NOMO-1 treated with DMSO at 0.1 percent for 48 hours (cell line): ENCODE data around the gene TNFSF4.

Source experiments
- DNase-seq: peaks from one replicate; lab custom pipeline; 2025; ENCODE audit not compliant: unreplicated experiment; lab: John Stamatoyannopoulos, UW

The TNFSF4 gene

GRCh38 chr1:173212952-173213491 is 5.9 kb upstream of the TNFSF4 start:
- DNase-seq: no peak

- DNase-seq: no peak
These were observed 3.6 kb upstream of the TNFSF4 start for GRCh38 chr1:173210716-173211231.

- no peak for DNase-seq
These were observed 3.2 kb upstream of the TNFSF4 start for GRCh38 chr1:173210283-173210682.

- DNase-seq: no peak
These were observed 1.7 kb upstream of the TNFSF4 start for GRCh38 chr1:173208868-173209267.

- DNase-seq: no peak
These were observed 1.0 kb upstream of the TNFSF4 start for GRCh38 chr1:173208146-173208545.

GRCh38 chr1:173205146-173206051 is 1.7 kb downstream of the TNFSF4 start:
- peak; percentile 13 for DNase-seq

- no peak for DNase-seq
These were observed 2.4 kb downstream of the TNFSF4 start for GRCh38 chr1:173204693-173205092.

GRCh38 chr1:173202424-173203145 is 4.5 kb downstream of the TNFSF4 start:
- DNase-seq: peak; percentile 30

- peak; percentile 30 for DNase-seq
These were observed 5.2 kb downstream of the TNFSF4 start for GRCh38 chr1:173201969-173202368.

- DNase-seq: no peak
These were observed 11.5 kb downstream of the TNFSF4 start for GRCh38 chr1:173195596-173196088.

GRCh38 chr1:173193639-173194038 is 13.5 kb downstream of the TNFSF4 start:
- DNase-seq: peak; percentile 45

GRCh38 chr1:173191011-173191705 is 16.0 kb downstream of the TNFSF4 start:
- no peak for DNase-seq

GRCh38 chr1:173190101-173190936 is 16.8 kb downstream of the TNFSF4 start:
- DNase-seq: peak; percentile 17

- no peak for DNase-seq
These were observed 19.4 kb downstream of the TNFSF4 start for GRCh38 chr1:173187671-173188237.

GRCh38 chr1:173181791-173182190 is 25.3 kb downstream of the TNFSF4 start:
- no peak for DNase-seq

- DNase-seq: no peak
These were observed 30.9 kb downstream of the TNFSF4 start for GRCh38 chr1:173176246-173176645.

GRCh38 chr1:173175514-173176145 is 31.5 kb downstream of the TNFSF4 start:
- DNase-seq: no peak

GRCh38 chr1:173173388-173173787 is 33.7 kb downstream of the TNFSF4 start:
- DNase-seq: no peak

- DNase-seq: no peak
These were observed 36.0 kb downstream of the TNFSF4 start for GRCh38 chr1:173171152-173171551.
